Epithelial cell of prostate (primary cell): ENCODE results near the gene RPS21.

ENCODE experiments used
- DNase-seq: peaks from one replicate; pipeline ENCODE4 v3.0.0-alpha.2; 2011; ENCODE audit warnings: low read depth, low spot score
- H3K27ac ChIP-seq: fragments of 450-650 bp; 2 replicates; pipeline ENCODE4 v1.5.1; 2017; ENCODE audit warnings: mild to moderate bottlenecking

Gene RPS21

GRCh38 chr20:62433658-62434497, 47.0 kb downstream of the RPS21 start:
- DNase-seq, result no peak
- H3K27ac ChIP-seq, result no peak overlapping the region

GRCh38 chr20:62436692-62437091, 49.8 kb downstream of the RPS21 start:
- H3K27ac ChIP-seq, result no peak overlapping the region
- DNase-seq, result no peak

- H3K27ac ChIP-seq, result no peak overlapping the region
- DNase-seq, result no peak
Observed at GRCh38 chr20:62437496-62437895, 50.6 kb downstream of the RPS21 start.

- no peak for DNase-seq
- no peak overlapping the region for H3K27ac ChIP-seq
Observed at GRCh38 chr20:62437927-62438326, 51.0 kb downstream of the RPS21 start.
